NCI-H1436 treated with DMSO at 0.1 percent for 48 hours (cell line): Measurements from ENCODE around the gene FBXL14.

Source experiments
- DNase-seq: peaks from one replicate; lab custom pipeline; 2025; lab: John Stamatoyannopoulos, UW

Gene FBXL14

DNA sequence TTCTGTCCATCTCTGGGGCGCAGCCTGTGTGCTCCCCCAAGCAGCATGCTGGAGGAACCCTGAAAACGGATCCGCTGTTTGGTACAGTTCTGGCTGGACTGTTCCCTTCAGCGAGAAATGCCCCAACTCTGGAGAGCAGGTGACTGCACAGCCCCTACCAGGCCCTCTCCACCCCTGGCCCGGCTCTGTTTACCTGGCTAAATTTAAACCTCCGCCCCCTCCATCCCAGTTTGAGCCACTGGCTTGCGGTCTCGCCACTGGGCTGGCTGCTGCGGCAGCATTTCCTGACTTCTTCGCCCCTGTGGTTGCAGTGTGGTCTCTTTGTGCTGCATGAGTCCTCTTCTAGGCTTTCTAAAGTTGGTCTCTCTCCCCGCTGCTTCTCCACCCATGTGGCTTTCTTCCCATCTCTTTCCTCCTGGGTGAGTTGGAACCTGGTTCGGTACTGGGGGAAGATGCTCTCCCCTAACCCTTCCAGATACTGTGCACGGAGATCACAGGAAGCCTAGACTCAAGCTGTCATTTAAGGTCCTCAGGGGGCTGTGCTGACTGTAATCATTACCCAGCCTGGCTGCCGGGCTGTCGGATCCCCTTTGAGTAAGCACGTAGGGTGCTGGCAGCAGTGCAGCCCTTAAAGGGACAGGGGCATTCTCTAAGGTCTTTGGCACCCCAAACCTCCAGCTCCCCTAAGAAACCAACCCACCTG is 60.6 kb downstream of the FBXL14 start:
- DNase-seq, result no peak

DNA sequence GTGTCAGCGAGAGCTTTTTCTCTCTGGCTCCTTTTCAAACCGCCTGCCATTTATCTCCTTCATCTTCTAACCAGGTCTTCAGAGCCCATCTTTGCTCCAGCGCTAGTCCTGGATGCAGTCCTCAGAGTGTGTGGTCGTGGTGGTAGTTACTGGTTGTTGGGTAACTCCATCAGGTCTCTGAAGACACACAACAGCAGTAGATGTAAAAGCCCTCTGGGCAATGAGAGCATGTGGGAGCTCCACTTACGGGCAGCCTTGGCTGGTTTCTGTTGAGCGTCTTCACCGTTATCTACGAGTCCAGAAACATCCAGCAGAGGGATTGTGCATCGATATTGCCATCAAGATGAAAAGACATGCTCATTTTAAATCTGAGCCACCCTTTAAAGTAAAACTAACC is 61.2 kb downstream of the FBXL14 start:
- no peak for DNase-seq

DNA sequence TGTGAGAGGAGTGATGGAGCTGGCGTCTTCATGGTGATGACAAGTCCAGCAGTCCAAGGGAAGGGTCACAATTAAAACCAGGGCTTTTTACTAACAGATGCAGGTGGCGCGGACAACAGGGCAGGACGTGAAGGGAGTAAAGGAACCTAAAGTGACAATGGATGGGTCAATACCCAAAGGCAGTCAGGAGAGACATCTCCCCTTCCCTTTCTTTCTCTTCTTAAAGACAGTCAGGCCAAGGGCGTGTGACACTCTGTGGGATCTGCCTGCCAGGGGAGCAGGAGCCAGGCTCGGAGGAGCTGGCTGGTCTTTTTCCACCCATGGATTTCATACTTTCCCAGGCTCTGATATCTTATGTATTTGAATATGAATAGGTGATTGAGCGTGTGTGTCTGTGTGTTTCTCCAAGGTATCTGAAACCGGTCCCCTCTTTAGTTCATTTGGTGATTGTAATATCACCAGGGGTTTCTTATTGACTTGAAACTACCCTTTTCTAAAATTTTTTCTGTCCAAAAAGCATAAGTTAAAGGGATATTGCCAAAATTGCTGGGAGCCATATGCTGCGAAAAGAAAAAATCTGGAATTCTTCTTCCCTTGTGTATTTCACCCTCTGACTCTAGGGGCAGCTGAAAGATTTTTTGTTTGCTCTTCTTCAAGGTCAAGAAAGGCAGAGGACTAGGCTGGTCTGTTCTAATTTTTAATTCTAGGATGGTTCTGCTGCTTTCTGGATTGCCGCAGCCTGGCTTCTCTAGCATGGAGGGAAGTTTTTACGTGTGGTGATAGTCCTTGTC is 61.8 kb downstream of the FBXL14 start:
- DNase-seq, result no peak

DNA sequence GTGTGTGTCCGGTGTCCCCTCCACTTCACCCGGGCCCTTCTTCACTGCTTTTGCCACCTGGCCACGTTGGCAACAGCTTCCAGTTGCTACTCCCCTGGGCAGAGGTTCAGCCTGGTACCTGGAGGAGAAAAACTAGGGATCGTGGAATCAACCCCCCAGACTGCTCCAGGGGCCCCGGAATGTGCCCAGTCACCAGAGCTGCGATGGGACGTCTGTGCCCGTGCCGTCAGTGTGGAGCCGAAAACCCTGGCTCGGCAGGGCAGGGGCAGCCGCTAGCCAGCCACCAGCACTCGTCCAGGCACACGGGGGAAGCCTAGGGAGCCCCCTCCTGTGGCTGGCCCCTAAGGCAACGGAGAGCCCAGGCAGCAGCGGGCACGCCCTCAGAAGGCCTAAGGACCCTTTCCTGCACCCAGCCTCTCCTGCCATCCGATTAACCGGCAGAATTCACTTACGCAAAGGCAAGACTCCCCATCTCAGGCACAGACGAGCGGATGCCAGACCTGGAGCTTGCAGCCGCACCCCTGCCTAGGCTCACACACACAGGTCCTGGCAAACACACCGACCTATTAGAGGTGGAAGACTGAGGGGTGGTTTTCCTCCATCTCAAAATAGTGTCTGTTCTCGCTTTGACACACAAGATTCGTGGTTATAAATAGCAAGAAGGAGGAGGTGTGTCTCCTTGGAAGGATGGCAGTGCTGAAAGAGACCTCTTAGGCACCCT is 62.6 kb downstream of the FBXL14 start:
- no peak for DNase-seq

DNA sequence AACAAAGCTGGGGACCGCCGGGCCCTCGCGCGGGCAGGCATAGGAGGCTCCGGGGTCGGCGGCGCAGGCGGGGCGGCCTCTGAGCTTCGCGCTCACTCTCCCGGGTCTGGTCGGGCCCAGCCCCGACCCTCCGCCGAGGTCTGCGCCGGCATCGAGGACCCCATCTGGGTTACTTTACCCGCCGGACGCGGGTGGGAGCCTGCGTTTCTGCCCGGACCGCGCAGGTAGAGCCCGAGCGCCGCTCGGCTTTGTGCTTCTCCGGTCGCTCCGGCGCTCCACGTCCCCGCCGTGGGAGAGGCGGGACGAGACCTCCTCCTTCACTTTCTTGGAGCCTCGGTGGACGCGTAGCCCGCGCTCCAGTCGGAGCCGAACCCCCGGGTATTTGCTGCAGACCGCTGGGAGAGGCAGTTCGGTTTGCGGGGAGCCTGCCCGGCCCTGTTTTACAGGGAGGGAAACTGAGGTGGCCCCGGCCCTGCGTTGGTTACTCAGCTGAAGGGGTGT is 63.2 kb downstream of the FBXL14 start:
- DNase-seq, result no peak

DNA sequence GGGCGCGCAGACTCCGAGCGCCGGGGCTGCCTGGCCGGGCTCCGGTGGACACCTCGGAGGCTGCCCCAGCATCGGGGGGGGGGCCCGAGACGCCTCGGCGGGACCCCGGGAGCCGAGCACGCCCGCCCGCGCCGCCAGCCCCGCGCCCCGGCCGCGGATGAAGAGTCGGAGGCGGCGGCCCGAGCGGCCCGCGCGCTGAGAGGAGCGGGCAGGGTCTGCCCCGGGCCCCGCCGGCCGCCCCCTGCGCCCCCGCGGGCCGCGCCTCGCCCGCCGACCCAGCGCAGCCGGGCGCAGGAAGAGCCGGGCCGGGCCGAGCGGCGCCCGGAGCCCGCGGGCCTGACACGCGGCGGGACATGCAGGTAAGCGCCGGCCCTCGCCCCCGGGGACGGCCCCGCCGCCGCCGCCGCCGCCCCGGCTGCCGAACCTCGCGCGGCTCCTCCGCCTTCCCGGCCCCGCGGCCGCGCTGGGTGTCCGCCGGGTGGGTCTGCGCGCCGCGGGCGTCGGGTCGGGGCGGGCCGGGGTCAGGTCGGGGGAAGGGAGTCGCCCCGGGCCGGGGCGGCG is 63.7 kb downstream of the FBXL14 start:
- no peak for DNase-seq

DNA sequence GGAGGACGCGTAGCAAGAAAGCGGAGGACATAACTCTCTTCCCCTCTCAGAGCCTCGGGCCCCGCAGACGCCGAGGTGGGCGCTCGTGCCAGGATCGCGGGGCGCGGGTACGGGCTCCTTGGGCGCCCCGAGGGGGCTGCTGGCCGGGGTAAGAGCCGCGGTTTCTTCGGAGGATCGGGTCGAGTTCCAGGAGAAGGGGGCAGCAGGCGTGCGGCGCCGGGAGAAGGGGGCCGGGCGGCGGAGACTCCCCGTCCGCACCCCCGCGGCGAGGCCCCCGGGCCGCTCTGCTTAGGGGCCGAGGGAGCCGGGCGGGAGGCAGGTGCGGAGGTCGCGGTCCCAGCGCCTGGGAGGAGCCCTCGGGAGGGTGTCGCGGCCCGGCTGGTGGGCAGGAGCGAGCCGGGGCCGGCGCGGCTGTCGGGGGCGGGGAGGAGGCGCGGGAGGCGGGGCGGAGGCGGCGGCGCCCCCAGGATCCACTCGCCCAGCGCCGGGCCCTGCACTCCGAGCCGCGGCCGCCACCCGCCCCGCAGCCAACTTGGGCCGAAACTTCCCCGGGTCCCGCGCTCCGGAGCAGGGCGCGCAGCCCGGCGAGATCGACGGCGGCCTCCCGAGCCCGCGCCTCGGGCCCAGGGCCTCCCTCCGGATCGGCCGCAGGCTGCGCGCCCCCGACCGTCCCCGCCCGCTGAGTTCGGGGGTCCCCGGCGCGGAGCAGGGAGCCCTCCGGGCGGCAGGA is 64.4 kb downstream of the FBXL14 start:
- DNase-seq, result no peak

DNA sequence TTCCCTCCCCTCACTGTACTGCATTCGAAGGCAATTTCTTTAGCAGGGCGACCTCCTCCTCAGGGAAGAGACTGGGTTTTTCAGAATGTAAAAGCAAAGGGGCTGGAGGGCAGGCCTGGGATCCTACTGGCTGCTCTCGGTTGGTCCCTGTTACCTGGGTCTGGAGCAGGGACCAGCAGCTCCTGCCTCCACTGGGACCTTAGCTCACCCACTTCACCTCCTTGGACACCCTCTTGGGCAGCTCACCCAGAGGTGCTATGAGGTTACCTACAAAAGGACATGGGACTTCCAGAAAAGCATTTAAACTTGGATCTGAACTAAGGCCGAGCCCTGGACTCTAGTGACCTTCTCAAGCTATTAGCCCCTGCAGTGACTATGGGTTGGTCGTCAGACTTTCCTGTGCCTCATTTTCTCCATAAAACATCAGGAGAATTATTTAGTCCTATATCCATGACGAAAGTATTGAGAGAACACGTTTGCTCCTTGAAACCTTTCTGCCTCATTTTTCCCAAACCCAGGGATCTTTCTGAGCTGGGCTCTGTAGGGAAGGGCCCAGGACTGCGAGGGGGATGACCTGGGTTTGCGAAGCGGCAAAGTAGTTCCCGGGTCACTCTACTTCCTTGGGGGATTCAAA is 65.0 kb downstream of the FBXL14 start:
- DNase-seq, result no peak

DNA sequence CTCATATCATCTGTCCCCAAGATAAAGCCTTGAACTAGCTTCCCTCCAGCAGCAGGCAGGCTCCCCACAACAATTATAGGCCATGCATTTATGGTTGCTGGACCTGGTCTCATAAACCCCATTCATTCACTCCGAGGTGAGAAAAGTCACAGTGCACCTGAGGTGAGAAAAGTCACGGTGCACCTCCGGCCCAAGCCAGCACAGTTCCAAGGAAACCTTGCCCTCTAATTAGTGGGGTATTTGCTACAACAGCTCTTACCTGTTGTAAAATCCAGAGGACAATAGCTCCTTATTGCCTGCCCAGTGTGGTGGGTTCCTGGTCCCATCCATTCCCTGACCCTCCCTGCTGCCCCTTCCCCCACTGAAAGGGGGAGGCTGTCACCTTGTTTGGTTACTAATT is 65.6 kb downstream of the FBXL14 start:
- no peak for DNase-seq

DNA sequence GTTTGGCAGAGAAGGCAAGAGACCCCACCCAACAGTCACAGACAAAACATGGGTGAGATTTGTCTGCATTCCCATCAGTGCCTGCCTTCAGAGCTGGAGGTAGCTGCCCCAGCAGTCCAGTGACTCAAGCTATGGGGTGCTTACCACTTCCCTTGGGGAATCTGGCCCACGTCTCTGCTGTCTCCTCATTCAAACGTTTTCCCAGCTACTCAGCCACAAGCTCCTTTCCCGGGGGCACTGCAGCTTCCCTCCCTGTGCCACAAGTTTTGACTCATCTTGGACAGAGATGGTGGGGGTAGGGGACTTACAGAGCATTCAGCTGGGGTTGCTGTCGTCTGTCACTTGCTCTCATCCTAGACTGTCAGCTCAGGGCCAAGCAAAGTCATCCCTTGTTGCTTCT is 66.6 kb downstream of the FBXL14 start:
- DNase-seq, result no peak

DNA sequence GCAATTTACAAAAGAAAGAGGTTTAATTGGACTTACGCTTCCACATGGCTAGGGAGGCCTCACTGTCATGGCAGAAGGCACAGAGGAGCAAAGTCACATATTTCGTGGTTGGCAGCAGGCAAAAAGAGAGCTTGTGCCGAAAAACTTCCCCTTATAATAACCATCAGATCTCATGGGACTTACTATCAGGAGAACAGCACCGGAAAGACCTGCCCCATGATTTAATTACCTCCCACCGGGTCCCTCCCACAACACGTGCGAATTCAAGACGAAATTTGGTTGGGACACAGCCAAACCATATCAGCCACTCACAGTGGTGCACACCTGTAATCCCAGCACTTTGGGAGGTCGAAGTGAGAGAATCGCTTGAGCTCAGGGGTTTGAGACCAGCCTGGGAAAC is 68.5 kb downstream of the FBXL14 start:
- no peak for DNase-seq

DNA sequence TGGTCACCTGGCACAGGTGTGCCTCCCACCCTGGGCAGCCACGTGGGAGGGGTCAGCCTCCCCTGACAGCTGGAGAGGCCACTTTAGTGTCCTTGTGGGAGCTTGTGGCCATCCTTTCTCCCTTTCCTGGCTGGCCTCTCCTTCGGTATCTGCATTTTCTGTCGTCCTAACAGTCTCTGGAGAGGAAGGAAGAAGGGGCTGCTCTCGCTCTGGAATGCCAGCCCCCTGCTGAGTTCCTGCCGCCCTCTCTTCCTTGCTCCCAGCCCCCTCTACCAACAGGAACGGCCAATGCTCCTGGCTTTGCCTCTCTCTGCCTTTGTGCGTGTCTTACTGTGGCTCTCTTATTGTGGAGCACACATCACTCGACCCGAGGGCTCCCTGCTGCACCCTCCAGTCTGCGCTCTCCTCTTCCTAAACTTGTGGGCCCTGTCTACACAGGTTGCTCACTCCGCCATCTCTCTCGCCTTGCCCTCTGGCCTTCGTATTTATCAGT is 70.8 kb downstream of the FBXL14 start:
- DNase-seq, result no peak

DNA sequence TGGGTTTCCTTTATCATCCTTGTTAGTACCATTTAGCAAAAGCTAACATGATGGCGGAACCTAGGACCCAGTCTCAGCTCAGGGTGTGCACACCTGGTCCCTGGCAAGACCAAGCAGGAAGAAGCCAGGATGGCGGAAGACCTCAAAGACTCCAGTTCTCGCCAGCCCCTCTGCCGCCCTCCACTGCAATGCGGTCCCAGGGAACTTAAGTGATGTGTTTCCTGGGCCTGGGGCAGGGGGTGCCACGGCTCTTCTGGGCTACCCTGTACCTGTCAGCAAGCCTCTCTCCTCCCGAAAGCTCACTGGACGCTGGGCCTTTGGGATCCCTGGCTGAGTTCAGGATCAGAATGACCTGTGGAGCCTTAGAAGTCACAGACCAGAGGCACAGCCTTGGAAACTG is 71.3 kb downstream of the FBXL14 start:
- DNase-seq, result no peak

DNA sequence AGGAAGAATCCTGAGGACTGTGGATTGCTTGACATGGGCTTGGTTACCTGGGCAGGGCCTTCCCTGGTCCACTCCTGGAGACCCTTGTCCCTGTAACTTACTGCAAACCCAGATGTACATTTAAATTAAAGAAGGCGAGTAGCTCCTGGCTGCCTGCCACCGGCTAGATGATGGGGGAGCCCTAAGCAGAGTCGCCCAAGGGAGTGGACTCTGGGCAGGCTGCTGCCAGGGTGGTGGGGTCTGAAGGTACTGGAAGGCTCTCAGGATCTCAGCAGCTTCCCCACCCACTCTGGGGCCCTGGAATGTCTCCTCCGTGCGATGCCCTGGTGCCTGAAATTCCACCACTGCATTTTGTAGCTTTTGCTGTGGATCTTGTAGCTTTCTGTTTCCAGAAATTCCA is 74.7 kb downstream of the FBXL14 start:
- no peak for DNase-seq

DNA sequence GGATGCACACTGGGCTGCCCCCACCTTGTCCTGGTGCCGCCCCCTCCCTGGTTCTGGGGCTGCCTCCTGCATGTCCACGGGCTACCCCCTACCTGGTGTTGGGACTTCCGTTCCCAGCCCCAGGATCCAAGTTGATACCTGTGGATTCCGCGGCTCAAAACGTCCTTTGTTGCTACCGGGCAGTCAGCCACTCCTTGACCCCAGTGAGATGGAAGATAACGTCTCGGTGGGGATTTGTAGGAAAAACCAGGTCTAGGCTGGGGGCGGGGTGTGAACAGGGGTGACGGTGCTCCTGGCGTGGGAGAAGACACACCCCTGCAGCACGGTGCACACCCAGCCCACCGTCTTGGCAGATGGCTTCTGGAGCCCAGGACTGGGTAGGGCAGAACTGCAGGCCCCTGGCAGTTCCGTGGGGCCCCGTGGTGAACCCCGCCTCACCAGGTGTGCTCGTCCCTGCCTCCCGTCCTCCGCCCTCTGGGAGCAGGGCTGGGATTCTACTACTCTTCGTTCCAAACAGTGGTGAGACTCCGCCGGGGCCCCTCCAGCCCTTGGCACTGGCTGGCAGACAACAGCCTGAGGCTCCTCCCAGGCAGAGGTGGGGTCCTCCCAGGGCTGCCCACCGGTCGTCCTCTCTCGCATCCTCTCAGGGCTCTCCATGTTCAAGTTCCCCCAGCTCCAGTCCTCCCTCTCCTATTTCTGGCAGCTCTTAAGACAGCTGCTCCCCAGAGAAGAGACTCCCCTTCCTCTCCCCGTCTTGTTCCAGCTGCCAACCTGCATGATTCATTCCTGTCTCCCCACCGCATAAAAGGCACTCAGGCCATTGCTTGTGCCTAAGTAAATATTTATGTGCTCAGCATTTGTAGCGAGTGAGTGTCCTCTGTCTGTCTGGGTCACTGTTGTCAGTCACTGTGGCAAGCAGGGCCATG is 75.5 kb downstream of the FBXL14 start:
- DNase-seq, result no peak

DNA sequence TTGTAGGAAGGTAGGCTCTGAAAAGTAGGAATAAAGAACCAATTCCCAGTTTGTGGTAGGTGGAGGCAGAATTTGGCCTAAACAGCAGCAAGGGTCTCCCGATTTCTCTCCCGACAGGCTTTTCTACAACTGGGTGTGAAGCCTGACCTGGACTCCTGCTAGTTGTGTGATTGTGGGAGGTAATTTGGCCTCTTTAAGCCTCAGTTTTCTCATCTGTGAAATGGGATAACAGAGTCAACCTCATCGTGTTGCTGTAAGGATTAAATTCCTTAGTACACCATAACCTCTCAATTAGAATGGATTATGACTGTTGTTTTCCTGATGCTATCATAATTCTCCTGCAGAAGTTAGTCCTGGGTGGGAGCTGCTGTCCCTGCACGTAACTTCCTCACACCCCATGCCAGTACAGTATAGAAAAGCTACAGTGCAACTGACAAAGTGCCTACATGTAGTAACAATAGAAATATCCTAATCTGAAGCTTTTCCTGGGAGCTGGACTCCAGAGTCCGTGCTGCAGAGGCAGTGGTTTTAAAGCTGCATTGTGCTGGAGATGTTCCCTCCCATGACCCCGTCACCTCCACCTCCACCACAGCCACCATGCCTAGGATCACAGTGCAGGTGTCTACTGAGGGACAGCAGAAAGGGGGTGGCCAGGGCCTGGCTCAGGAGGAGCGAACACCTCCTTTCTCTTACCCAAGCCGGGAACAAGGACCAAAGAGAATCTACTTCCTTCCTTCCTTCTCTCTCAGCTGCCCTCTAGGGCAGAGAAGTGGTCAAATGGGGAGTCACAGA is 76.5 kb downstream of the FBXL14 start:
- no peak for DNase-seq

DNA sequence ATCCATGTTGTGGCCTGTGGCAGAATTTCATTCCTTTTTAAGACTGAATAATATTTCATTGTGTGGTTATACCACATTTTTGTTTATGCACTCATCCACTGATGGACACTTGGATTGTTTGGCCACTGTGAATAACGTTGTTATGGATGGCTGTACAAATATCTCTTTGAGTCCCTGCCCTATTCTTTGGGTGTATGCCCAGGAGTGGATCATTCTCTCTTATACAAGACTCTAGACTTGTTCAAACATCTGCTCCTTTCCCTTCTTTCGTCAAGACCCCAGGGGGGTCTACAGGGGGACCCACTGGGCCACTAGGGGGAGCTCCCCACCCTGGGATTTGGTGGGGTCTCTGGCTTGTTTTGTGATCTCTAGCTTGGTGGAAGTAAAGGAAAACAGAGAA is 77.4 kb downstream of the FBXL14 start:
- no peak for DNase-seq
